NCI-H1436 (cell line): ENCODE data around the gene USP46.

Experiments
- DNase-seq: peaks from one replicate; lab custom pipeline; 2025; lab: John Stamatoyannopoulos, UW

USP46 gene

GRCh38 chr4:52574036-52574435, 85.1 kb downstream of the USP46 start:
- no peak for DNase-seq

- DNase-seq = no peak
Measured at GRCh38 chr4:52573551-52573950, 85.5 kb downstream of the USP46 start.

- DNase-seq = no peak
Measured at GRCh38 chr4:52572936-52573485, 86.1 kb downstream of the USP46 start.

- no peak for DNase-seq
Measured at GRCh38 chr4:52568351-52568750, 90.8 kb downstream of the USP46 start.

- no peak for DNase-seq
Measured at GRCh38 chr4:52566136-52567031, 92.7 kb downstream of the USP46 start.

GRCh38 chr4:52560844-52561280, 98.2 kb downstream of the USP46 start:
- DNase-seq = no peak

GRCh38 chr4:52555356-52555716, 103.8 kb downstream of the USP46 start:
- DNase-seq = no peak

- no peak for DNase-seq
Measured at GRCh38 chr4:52554612-52555355, 104.3 kb downstream of the USP46 start.

GRCh38 chr4:52552778-52553177, 106.3 kb downstream of the USP46 start:
- no peak for DNase-seq

- no peak for DNase-seq
Measured at GRCh38 chr4:52551487-52551886, 107.6 kb downstream of the USP46 start.

- DNase-seq = no peak
Measured at GRCh38 chr4:52550186-52550585, 108.9 kb downstream of the USP46 start.

GRCh38 chr4:52548818-52549570, 110.1 kb downstream of the USP46 start:
- DNase-seq = no peak

- no peak for DNase-seq
Measured at GRCh38 chr4:52546449-52546848, 112.7 kb downstream of the USP46 start.

GRCh38 chr4:52545099-52546069, 113.7 kb downstream of the USP46 start:
- peak; percentile 13 for DNase-seq
